ENCODE data around the gene ALAD. TPM values are rescaled to one million over a fixed set of nuclear protein-coding genes. Genes with fewer than 3 reads are reported as not detected.

Gene ALAD
- total and polyA plus RNA-seq, 9 of the 15 experiments (the other 6 are each of a cell fraction or from before 2014, with no cell fraction given), result 1.3 to 12.7 (median 6.8) TPM

GRCh38 chr9:113348437-113348836, 52.6 kb downstream of the ALAD start (continued):
- TF ChIP-seq ZFP36 (IDR thresholded peaks at IDR 0.05; ENCODE audit: low read depth, low read length, partially characterized antibody) (no peak), LARP7 (IDR thresholded peaks at IDR 0.05) (no peak)

DNA sequence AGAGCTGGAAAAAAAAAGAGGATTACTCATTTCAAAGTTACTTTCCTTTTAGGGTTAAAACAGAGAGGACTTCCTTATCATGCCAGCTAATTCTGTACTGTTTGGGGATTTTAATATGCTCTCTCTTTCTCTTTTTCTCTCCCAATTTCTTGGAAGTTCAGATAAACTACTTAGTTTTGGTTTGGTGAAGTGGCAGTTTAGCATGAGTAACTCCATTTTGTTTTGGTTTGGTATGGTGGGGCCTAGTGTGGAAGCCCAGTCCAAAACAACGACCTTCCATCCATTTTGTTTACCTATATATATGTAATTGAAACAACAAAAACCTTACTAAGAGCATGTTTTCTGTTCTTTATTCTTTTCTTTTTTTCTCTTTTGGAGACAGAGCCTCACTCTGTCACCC, 55.4 kb downstream of the ALAD start:
- Histone ChIP-seq H4K20me1 (replicated peaks; ENCODE audit: control insufficient read depth, insufficient read depth, low read length) (no peaks in the 10 kb centered on the region), H3K79me2 (ENCODE audit: control insufficient read depth, insufficient read depth, low read length) (no peaks in the 10 kb centered on the region), H3K9me3 (replicated peaks; ENCODE audit: control insufficient read depth, insufficient read depth, low read depth, low read length) (no peaks in the 10 kb centered on the region), H3K9ac (ENCODE audit: insufficient read depth in 1 of 2, low read depth in 2 of 2, low read length in 2 of 2) (no peak overlapping the region), H3K27ac (ENCODE audit: extremely low read depth, low read depth, low read length) (no peak overlapping the region), H3K4me3 (no peak overlapping the region), H3K4me1 (replicated peaks in 1 of 2; ENCODE audit: control insufficient read depth in 2 of 2, insufficient read depth in 2 of 2, low read length in 2 of 2) (peaks cover 15% of the 10 kb centered on the region in 2 experiments; a peak in 4 of 5 replicates), H2AFZ (ENCODE audit: low read depth, low read length) (no peak overlapping the region; the same call in 1 of the 2 replicates), H3K9me1 (ENCODE audit: control insufficient read depth, insufficient read depth, low read length) (no peaks in the 10 kb centered on the region), H3K36me3 (ENCODE audit: control insufficient read depth, insufficient read depth, low read length) (no peaks in the 10 kb centered on the region), H3K4me2 (ENCODE audit: insufficient read depth, low read length) (no peak overlapping the region), H3K27me3 (ENCODE audit: control insufficient read depth in 2 of 2, insufficient read depth in 2 of 2, low read length in 2 of 2) (no peaks in the 10 kb centered on the region)
- ChIA-PET POLR2A (interaction anchor here (1.1 kb wide), 1 partner anchor 21 kb away, joined by 4 read pairs; no protein-coding TSS in a partner anchor), CTCF (ENCODE audit: low intra/inter-chr PET ratio) (no interaction called here)
- no peak for DNase-seq (ENCODE audit: extremely low read depth in 1 of 4, low spot score in 3 of 4)
- no TSS peak for BruUV-seq (replicated peaks)
- in situ Hi-C loops (cut with MboI), result no loop called here
- WGBS (ENCODE audit: insufficient coverage, low coverage, missing lambda C conversion rate), result 26% methylated on average over 1 of the region's 1 CpG
- ATAC-seq, result no peak
- no peak for FAIRE-seq
- intact Hi-C loops (cut with micrococcal nuclease), result no loop called here
- peak in 1 of 2 experiments; percentile 50; a peak in 1 of 4 replicates for TF ChIP-seq SRF (CRISPR knock-in tag; IDR thresholded peaks at IDR 0.05)
- TF ChIP-seq YBX1 (IDR thresholded peaks at IDR 0.05), result no peak
- TF ChIP-seq FOXK2 (conservative IDR thresholded peaks at IDR 0.05 in 1 of 2, IDR thresholded peaks at IDR 0.05 in 1 of 2; ENCODE audit: low read depth in 2 of 2), result no peak
- no peak for TF ChIP-seq PCBP1 (IDR thresholded peaks at IDR 0.05; ENCODE audit: low read depth, low read length, poor library complexity, severe bottlenecking)
- TF ChIP-seq CEBPZ (IDR thresholded peaks at IDR 0.05; ENCODE audit: borderline replicate concordance, low read depth, low read length), result no peak
- TF ChIP-seq NFE2L1 (tag; IDR thresholded peaks at IDR 0.05; ENCODE audit: borderline replicate concordance, low read depth), result peak; percentile 71
- TF ChIP-seq WHSC1 (IDR thresholded peaks at IDR 0.05; ENCODE audit: low read length), result no peak
- no peak for TF ChIP-seq GTF3C2 (IDR thresholded peaks at IDR 0.05; ENCODE audit: borderline replicate concordance, extremely low read depth, insufficient read length)
- no peak for TF ChIP-seq SOX6 (IDR thresholded peaks at IDR 0.05)
- TF ChIP-seq HMG20A (CRISPR knock-in tag; conservative IDR thresholded peaks at IDR 0.05), result no peak
- TF ChIP-seq ZNF263 (CRISPR knock-in tag; IDR thresholded peaks at IDR 0.05; ENCODE audit: borderline replicate concordance), result no peak
- no peak for TF ChIP-seq NUFIP1 (IDR thresholded peaks at IDR 0.05; ENCODE audit: partially characterized antibody)
- TF ChIP-seq PHF21A (IDR thresholded peaks at IDR 0.05; ENCODE audit: borderline replicate concordance, low read depth), result no peak
- peak; percentile 83 for TF ChIP-seq ZNF23 (CRISPR knock-in tag; IDR thresholded peaks at IDR 0.05)
- no peak for TF ChIP-seq CBFB (CRISPR knock-in tag; IDR thresholded peaks at IDR 0.05)
